ENCODE results near the gene PARPBP. TPM values are rescaled to one million over a fixed set of nuclear protein-coding genes. Genes with fewer than 3 reads are reported as not detected.

Gene PARPBP
- total RNA-seq, 1 experiment from 2014 or later = 23.5 TPM

GRCh38 chr12:102093319-102093718 lies 26.7 kb upstream of the PARPBP start:
- Histone ChIP-seq H3K4me2 (ENCODE audit: low read length) (no peak overlapping the region), H3K4me3 (replicated peaks in 1 of 2; ENCODE audit: low read depth in 1 of 2, low read length in 2 of 2) (no peak overlapping the region), H3K36me3 (ENCODE audit: control insufficient read depth in 1 of 2, insufficient read depth in 2 of 2, low read length in 2 of 2) (peaks cover 1 to 15% of the 10 kb centered on the region in 2 experiments; a peak in 3 of 4 replicates), H2AFZ (ENCODE audit: low read depth, low read length, poor library complexity, severe bottlenecking) (no peak overlapping the region), H3K9ac (ENCODE audit: low read length) (no peak overlapping the region), H3K9me3 (ENCODE audit: control insufficient read depth in 1 of 2, insufficient read depth in 1 of 2, low read depth in 1 of 2, low read length in 2 of 2) (no peaks in the 10 kb centered on the region), H3K9me2 (ENCODE audit: insufficient read depth) (no peaks in the 10 kb centered on the region), H4K20me1 (ENCODE audit: insufficient read depth) (peaks cover 7% of the 10 kb centered on the region; the same call in 1 of the 2 replicates), H3K4me1 (ENCODE audit: control insufficient read depth in 1 of 2, insufficient read depth in 2 of 2, low read length in 2 of 2) (no peaks in the 10 kb centered on the region), H3K27ac (ENCODE audit: low read depth, low read length) (no peak overlapping the region), H3K27me3 (ENCODE audit: insufficient read depth, low read length) (no peaks in the 10 kb centered on the region), H3K79me2 (ENCODE audit: insufficient read depth, low read length) (no peaks in the 10 kb centered on the region; the same call in 1 of the 2 replicates)
- BruUV-seq (replicated peaks) = no TSS peak
- intact Hi-C loops (cut with micrococcal nuclease) = loop anchor here (10.0 kb wide), 1 partner anchor 651 kb away; no protein-coding TSS in a partner anchor
- ATAC-seq (no peak), DNase-seq (ENCODE audit: low read depth, low spot score) (no peak)
- ChIA-PET CTCF (no interaction called here), RAD21 (ENCODE audit: low non-redundant PET in 1 of 2, low total read pairs in 2 of 2, uncharacterized antibody in 2 of 2, unreplicated experiment in 2 of 2) (no interaction called here), POLR2A (no interaction called here)
- TF ChIP-seq CBX3 (IDR thresholded peaks at IDR 0.05; ENCODE audit: low read depth) = no peak

DNA sequence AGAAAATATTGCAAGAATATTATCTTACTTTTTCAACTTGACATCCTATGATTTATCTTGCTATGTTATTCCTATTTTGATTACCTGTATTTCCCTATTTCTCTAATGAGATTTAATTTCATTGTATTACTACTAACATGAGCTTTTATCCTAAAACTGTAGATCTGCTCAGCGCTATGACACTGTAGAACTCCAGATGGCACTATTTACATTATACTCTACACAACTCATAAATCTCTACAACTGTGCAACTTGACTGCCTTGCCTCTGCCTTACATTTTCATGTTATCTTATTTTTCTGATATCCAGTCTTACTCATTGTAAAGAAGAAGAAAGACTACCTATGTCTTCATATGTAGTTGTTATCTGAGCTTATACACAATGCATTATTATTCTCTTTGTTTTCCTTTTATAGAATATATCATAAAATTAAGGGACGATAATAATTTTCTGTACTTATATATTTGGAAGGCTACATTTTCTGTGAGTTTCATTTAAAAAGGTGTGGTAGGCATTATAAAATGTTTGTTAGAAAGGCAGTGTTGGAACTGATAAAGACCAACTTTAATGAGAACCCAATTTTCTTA lies 24.2 kb upstream of the PARPBP start:
- no peak overlapping the region for H3K4me2 ChIP-seq (ENCODE audit: low read length)
- intact Hi-C loops (cut with micrococcal nuclease) = loop anchor here (2.0 to 10.0 kb wide), 3 partner anchors 389 to 782 kb away; no protein-coding TSS in a partner anchor
- H3K9me2 ChIP-seq (ENCODE audit: insufficient read depth) = no peaks in the 10 kb centered on the region
- RAD21 ChIA-PET (ENCODE audit: low non-redundant PET in 1 of 2, low total read pairs in 2 of 2, uncharacterized antibody in 2 of 2, unreplicated experiment in 2 of 2) = interaction anchor here in 1 of 2 experiments (0.8 kb wide), 1 partner anchor 389 kb away, joined by 3 read pairs; no protein-coding TSS in a partner anchor
- no peak overlapping the region for H3K27ac ChIP-seq (ENCODE audit: low read depth, low read length)
- CTCF ChIA-PET = interaction anchor here (0.6 to 1.4 kb wide), 6 partner anchors 16 to 715 kb away, joined by 3 to 12 read pairs (median 4); no protein-coding TSS in a partner anchor
- DNase-seq (ENCODE audit: low read depth, low spot score) (no peak), ATAC-seq (peak; percentile 79)
- BruUV-seq (replicated peaks) = no TSS peak
- no peaks in the 10 kb centered on the region for H3K9me3 ChIP-seq (ENCODE audit: control insufficient read depth in 1 of 2, insufficient read depth in 1 of 2, low read depth in 1 of 2, low read length in 2 of 2)
- no peaks in the 10 kb centered on the region; the same call in 1 of the 2 replicates for H3K79me2 ChIP-seq (ENCODE audit: insufficient read depth, low read length)
- POLR2A ChIA-PET = no interaction called here
- TF ChIP-seq RAD21 (IDR thresholded peaks at IDR 0.05; ENCODE audit: low read depth) (peak; percentile 52), POLR2AphosphoS5 (IDR thresholded peaks at IDR 0.05; ENCODE audit: low read depth, low read length) (no peak)
- TF ChIP-seq, protein P1, sequence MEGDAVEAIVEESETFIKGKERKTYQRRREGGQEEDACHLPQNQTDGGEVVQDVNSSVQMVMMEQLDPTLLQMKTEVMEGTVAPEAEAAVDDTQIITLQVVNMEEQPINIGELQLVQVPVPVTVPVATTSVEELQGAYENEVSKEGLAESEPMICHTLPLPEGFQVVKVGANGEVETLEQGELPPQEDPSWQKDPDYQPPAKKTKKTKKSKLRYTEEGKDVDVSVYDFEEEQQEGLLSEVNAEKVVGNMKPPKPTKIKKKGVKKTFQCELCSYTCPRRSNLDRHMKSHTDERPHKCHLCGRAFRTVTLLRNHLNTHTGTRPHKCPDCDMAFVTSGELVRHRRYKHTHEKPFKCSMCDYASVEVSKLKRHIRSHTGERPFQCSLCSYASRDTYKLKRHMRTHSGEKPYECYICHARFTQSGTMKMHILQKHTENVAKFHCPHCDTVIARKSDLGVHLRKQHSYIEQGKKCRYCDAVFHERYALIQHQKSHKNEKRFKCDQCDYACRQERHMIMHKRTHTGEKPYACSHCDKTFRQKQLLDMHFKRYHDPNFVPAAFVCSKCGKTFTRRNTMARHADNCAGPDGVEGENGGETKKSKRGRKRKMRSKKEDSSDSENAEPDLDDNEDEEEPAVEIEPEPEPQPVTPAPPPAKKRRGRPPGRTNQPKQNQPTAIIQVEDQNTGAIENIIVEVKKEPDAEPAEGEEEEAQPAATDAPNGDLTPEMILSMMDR (IDR thresholded peaks at IDR 0.05 in 2 of 3, conservative IDR thresholded peaks at IDR 0.05 in 1 of 3; ENCODE audit: borderline replicate concordance in 1 of 3, insufficient read depth in 1 of 3, low read depth in 2 of 3, low read length in 2 of 3) = peak; percentile 31 to 65 (median 44); a peak in 5 of 6 replicates
- peaks cover 7% of the 10 kb centered on the region; the same call in 1 of the 2 replicates for H4K20me1 ChIP-seq (ENCODE audit: insufficient read depth)
- H3K27me3 ChIP-seq (ENCODE audit: insufficient read depth, low read length) = no peaks in the 10 kb centered on the region
- peaks cover 7 to 13% of the 10 kb centered on the region in 2 experiments; a peak in 3 of 4 replicates for H3K36me3 ChIP-seq (ENCODE audit: control insufficient read depth in 1 of 2, insufficient read depth in 2 of 2, low read length in 2 of 2)
- no peaks in the 10 kb centered on the region for H3K4me1 ChIP-seq (ENCODE audit: control insufficient read depth in 1 of 2, insufficient read depth in 2 of 2, low read length in 2 of 2)
- H2AFZ ChIP-seq (ENCODE audit: low read depth, low read length, poor library complexity, severe bottlenecking) = no peak overlapping the region
- H3K4me3 ChIP-seq (replicated peaks in 1 of 2; ENCODE audit: low read depth in 1 of 2, low read length in 2 of 2) = no peak overlapping the region
- no peak overlapping the region for H3K9ac ChIP-seq (ENCODE audit: low read length)

Measured in HCT116 (cell line).